GM23338 (cell line): ENCODE measurements around the gene FAM53B. TPM values are rescaled to one million over a fixed set of nuclear protein-coding genes. Genes with fewer than 3 reads are reported as not detected.

Experiments used
- ATAC-seq: fragments of 200-7000 bp; cut with Tn5 transposase; 3 replicates; pipeline ENCODE4 v1.9.1; 2020
- DNase-seq: peaks from one replicate; pipeline ENCODE4 v3.0.0-alpha.2; 2015; ENCODE audit warnings: low spot score
- H2AFZ ChIP-seq: fragments of 200-600 bp; sonication (generic); 2 replicates; pipeline ENCODE4 v1.8.0; 2016; ENCODE audit warnings: antibody characterized with exemption, mild to moderate bottlenecking, moderate library complexity
- H3F3A ChIP-seq: fragments of 200-600 bp; sonication (generic); replicated peaks from 2 replicates; pipeline ENCODE4 v1.8.0; 2017; ENCODE audit warnings: antibody characterized with exemption, mixed run types, low read depth
- H3K27ac ChIP-seq: fragments of 200-600 bp; sonication (generic); 2 replicates; pipeline ENCODE4 v1.6.1; 2016; ENCODE audit warnings: low read depth
- H3K27me3 ChIP-seq: fragments of 200-600 bp; sonication (generic); 2 replicates; pipeline ENCODE4 v1.8.0; 2016; ENCODE audit warnings: mild to moderate bottlenecking, mixed run types, moderate library complexity; ENCODE audit not compliant: insufficient read depth
- H3K36me3 ChIP-seq: fragments of 200-600 bp; sonication (generic); 2 replicates; pipeline ENCODE4 v1.8.0; 2016; ENCODE audit warnings: mild to moderate bottlenecking; ENCODE audit not compliant: insufficient read depth
- H3K4me1 ChIP-seq: fragments of 200-600 bp; sonication (generic); 2 replicates; pipeline ENCODE4 v1.8.0; 2016; ENCODE audit warnings: mild to moderate bottlenecking, moderate library complexity; ENCODE audit not compliant: insufficient read depth
- H3K4me2 ChIP-seq: fragments of 200-600 bp; sonication (generic); 2 replicates; pipeline ENCODE4 v1.7.1; 2017; ENCODE audit warnings: mixed run types
- H3K4me3 ChIP-seq: fragments of 200-600 bp; sonication (generic); 2 replicates; pipeline ENCODE4 v1.6.1; 2016; ENCODE audit warnings: mixed run types
- H3K79me2 ChIP-seq: fragments of 200-600 bp; sonication (generic); replicated peaks from 2 replicates; pipeline ENCODE4 v1.8.0; 2017; ENCODE audit warnings: mild to moderate bottlenecking; ENCODE audit not compliant: insufficient read depth
- H3K9me2 ChIP-seq: fragments of 200-600 bp; sonication (generic); 2 replicates; pipeline ENCODE4 v1.8.0; 2017; ENCODE audit not compliant: insufficient read depth
- H4K20me1 ChIP-seq: fragments of 200-600 bp; sonication (generic); replicated peaks from 2 replicates; pipeline ENCODE4 v1.8.0; 2017; ENCODE audit warnings: mild to moderate bottlenecking; ENCODE audit not compliant: insufficient read depth
- H3K27ac Mint-ChIP-seq: 2 replicates; pipeline ENCODE4 v1.8.0; 2020; ENCODE audit warnings: inconsistent platforms, mild to moderate bottlenecking, moderate library complexity, mixed read lengths
- H3K27me3 Mint-ChIP-seq: 3 replicates; pipeline ENCODE4 v1.8.0; 2022; ENCODE audit warnings: low read depth, mild to moderate bottlenecking, moderate library complexity, mixed read lengths, inconsistent platforms; ENCODE audit not compliant: insufficient read depth, poor library complexity
- H3K36me3 Mint-ChIP-seq: 3 replicates; pipeline ENCODE4 v1.8.0; 2021; ENCODE audit warnings: low read depth, mild to moderate bottlenecking, inconsistent platforms, moderate library complexity, mixed read lengths
- H3K4me1 Mint-ChIP-seq: 3 replicates; pipeline ENCODE4 v1.8.0; 2020; ENCODE audit warnings: mild to moderate bottlenecking, inconsistent platforms, mixed read lengths
- H3K4me3 Mint-ChIP-seq: 3 replicates; pipeline ENCODE4 v1.8.0; 2021; ENCODE audit warnings: moderate library complexity, mild to moderate bottlenecking, inconsistent platforms, mixed read lengths
- H3K9me3 Mint-ChIP-seq: 3 replicates; pipeline ENCODE4 v1.8.0; 2020; ENCODE audit warnings: moderate library complexity, mild to moderate bottlenecking, inconsistent platforms, mixed read lengths
- CREB1 ChIP-seq: fragments of 250-450 bp; sonication (Bioruptor Pico); IDR thresholded peaks from 2 replicates; pipeline ENCODE4 v1.5.0; 2020; ENCODE audit warnings: low read depth, mild to moderate bottlenecking, moderate library complexity
- EZH2 ChIP-seq: fragments of 200-600 bp; sonication (generic); IDR thresholded peaks from one replicate; pipeline ENCODE4 v1.8.0; 2017; ENCODE audit warnings: antibody characterized with exemption, mild to moderate bottlenecking, low read depth; ENCODE audit not compliant: unreplicated experiment
- EZH2phosphoT487 ChIP-seq: fragments of 200-600 bp; sonication (generic); IDR thresholded peaks from one replicate; pipeline ENCODE4 v1.8.1; 2018; ENCODE audit warnings: antibody characterized with exemption; ENCODE audit not compliant: unreplicated experiment
- JUNB ChIP-seq: IDR thresholded peaks from one replicate; pipeline ENCODE4 v1.6.1; 2016; ENCODE audit warnings: antibody characterized with exemption; ENCODE audit not compliant: unreplicated experiment
- NANOG ChIP-seq: IDR thresholded peaks from 2 replicates; pipeline ENCODE4 v1.6.1; 2016; ENCODE audit warnings: antibody characterized with exemption, borderline replicate concordance
- POLR2AphosphoS5 ChIP-seq: IDR thresholded peaks from 2 replicates; pipeline ENCODE4 v1.6.1; 2016; ENCODE audit warnings: antibody characterized with exemption, low read depth
- REST ChIP-seq: IDR thresholded peaks from one replicate; pipeline ENCODE4 v1.6.1; 2018; ENCODE audit warnings: antibody characterized with exemption; ENCODE audit not compliant: unreplicated experiment
- STAT1 ChIP-seq: IDR thresholded peaks from one replicate; pipeline ENCODE4 v1.6.1; 2016; ENCODE audit warnings: antibody characterized with exemption; ENCODE audit not compliant: unreplicated experiment
- ZNF114 ChIP-seq: fragments of 250-450 bp; sonication (Bioruptor Pico); IDR thresholded peaks from 2 replicates; pipeline ENCODE4 v1.5.0; 2020; ENCODE audit warnings: mild to moderate bottlenecking, moderate library complexity
- ZNF331 ChIP-seq: fragments of 250-450 bp; sonication (Bioruptor Pico); IDR thresholded peaks from 2 replicates; pipeline ENCODE4 v1.5.0; 2020; ENCODE audit warnings: low read depth, mild to moderate bottlenecking, moderate library complexity
- polyA plus RNA-seq: library from polyadenylated mRNA; unstranded; fragments of >200 nt; fragmentation: Nextera tagmentation; extraction: Ambion mirVana; gene quantifications from 2 replicates; pipeline ENCODE4 v1.2.1, GENCODE V29; 2016
- total RNA-seq: library from RNA; depleted of rRNA; stranded (reverse); fragments of >200 nt; shearing (Covaris generic); gene quantifications from 2 replicates; pipeline ENCODE4 v1.2.3, GENCODE V29; 2014
- TF ChIP-seq, protein P1 (sequence below), 2 experiments: fragments of 200-600 bp in 1 of 2; sonication (generic) in 1 of 2; conservative IDR thresholded peaks; 2 replicates each; pipeline versions ENCODE4 v1.5.1 to v1.6.1; 2016 to 2017; ENCODE audit warnings: antibody characterized with exemption in 2 of 2, low read depth in 2 of 2, mild to moderate bottlenecking in 2 of 2, moderate library complexity in 1 of 2
- TF ChIP-seq, protein P2 (sequence below): IDR thresholded peaks from 2 replicates; pipeline ENCODE4 v1.6.1; 2016; ENCODE audit warnings: antibody characterized with exemption

FAM53B gene
- total and polyA plus RNA-seq, 2 experiments from 2014 or later = 3.0 to 20.3 TPM

GRCh38 chr10:124606822-124607221 lies 137.4 kb downstream of the FAM53B start:
- H2AFZ ChIP-seq = no peak overlapping the region
- H3K36me3 Mint-ChIP-seq = no peaks in the 10 kb centered on the region
- H3K4me3 Mint-ChIP-seq = no peak overlapping the region
- no peak for TF ChIP-seq STAT1
- no peak for TF ChIP-seq EZH2phosphoT487
- TF ChIP-seq, protein P1, sequence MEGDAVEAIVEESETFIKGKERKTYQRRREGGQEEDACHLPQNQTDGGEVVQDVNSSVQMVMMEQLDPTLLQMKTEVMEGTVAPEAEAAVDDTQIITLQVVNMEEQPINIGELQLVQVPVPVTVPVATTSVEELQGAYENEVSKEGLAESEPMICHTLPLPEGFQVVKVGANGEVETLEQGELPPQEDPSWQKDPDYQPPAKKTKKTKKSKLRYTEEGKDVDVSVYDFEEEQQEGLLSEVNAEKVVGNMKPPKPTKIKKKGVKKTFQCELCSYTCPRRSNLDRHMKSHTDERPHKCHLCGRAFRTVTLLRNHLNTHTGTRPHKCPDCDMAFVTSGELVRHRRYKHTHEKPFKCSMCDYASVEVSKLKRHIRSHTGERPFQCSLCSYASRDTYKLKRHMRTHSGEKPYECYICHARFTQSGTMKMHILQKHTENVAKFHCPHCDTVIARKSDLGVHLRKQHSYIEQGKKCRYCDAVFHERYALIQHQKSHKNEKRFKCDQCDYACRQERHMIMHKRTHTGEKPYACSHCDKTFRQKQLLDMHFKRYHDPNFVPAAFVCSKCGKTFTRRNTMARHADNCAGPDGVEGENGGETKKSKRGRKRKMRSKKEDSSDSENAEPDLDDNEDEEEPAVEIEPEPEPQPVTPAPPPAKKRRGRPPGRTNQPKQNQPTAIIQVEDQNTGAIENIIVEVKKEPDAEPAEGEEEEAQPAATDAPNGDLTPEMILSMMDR (conservative IDR thresholded peaks at IDR 0.05; ENCODE audit: low read depth in 2 of 2) = no peak
- no peak for TF ChIP-seq REST
- no peak for TF ChIP-seq NANOG
- H3K4me3 ChIP-seq = no peak overlapping the region
- no peaks in the 10 kb centered on the region for H3K9me2 ChIP-seq
- no peaks in the 10 kb centered on the region for H3F3A ChIP-seq
- 0 out of 3 replicates have a peak, but pooled peaks cover 3% of the 10 kb centered on the region for H3K4me1 Mint-ChIP-seq
- H3K36me3 ChIP-seq = no peaks in the 10 kb centered on the region
- H3K4me1 ChIP-seq = no peaks in the 10 kb centered on the region
- no peaks in the 10 kb centered on the region for H3K9me3 Mint-ChIP-seq
- ATAC-seq = no peak
- H3K4me2 ChIP-seq = no peak overlapping the region
- H3K27me3 ChIP-seq = no peaks in the 10 kb centered on the region
- H3K27ac ChIP-seq = no peak overlapping the region
- peaks cover 11% of the 10 kb centered on the region for H3K27me3 Mint-ChIP-seq
- no peak for DNase-seq
- no peaks in the 10 kb centered on the region for H4K20me1 ChIP-seq
- H3K79me2 ChIP-seq = no peaks in the 10 kb centered on the region
- H3K27ac Mint-ChIP-seq = peak overlapping the region; percentile 56; the same call in 1 of the 2 replicates

- Histone ChIP-seq H3K9me2 (no peaks in the 10 kb centered on the region), H3K27me3 (no peaks in the 10 kb centered on the region), H3K36me3 (no peaks in the 10 kb centered on the region), H3K4me1 (no peaks in the 10 kb centered on the region), H4K20me1 (no peaks in the 10 kb centered on the region), H2AFZ (no peak overlapping the region), H3K4me3 (no peak overlapping the region), H3F3A (no peaks in the 10 kb centered on the region), H3K4me2 (no peak overlapping the region), H3K79me2 (no peaks in the 10 kb centered on the region), H3K27ac (no peak overlapping the region)
- H3K27ac Mint-ChIP-seq = no peak overlapping the region
- H3K36me3 Mint-ChIP-seq = no peaks in the 10 kb centered on the region
- DNase-seq = no peak
- no peaks in the 10 kb centered on the region for H3K9me3 Mint-ChIP-seq
- ATAC-seq = no peak
- H3K4me3 Mint-ChIP-seq = no peak overlapping the region
- 0 out of 3 replicates have a peak, but pooled peaks cover 3% of the 10 kb centered on the region for H3K4me1 Mint-ChIP-seq
- peaks cover 11% of the 10 kb centered on the region for H3K27me3 Mint-ChIP-seq
- TF ChIP-seq REST (no peak), ZNF331 (CRISPR knock-in tag) (no peak), JUNB (no peak), ZNF114 (CRISPR knock-in tag) (no peak), CREB1 (CRISPR knock-in tag) (no peak), EZH2 (no peak), POLR2AphosphoS5 (no peak)
- TF ChIP-seq, protein P2, sequence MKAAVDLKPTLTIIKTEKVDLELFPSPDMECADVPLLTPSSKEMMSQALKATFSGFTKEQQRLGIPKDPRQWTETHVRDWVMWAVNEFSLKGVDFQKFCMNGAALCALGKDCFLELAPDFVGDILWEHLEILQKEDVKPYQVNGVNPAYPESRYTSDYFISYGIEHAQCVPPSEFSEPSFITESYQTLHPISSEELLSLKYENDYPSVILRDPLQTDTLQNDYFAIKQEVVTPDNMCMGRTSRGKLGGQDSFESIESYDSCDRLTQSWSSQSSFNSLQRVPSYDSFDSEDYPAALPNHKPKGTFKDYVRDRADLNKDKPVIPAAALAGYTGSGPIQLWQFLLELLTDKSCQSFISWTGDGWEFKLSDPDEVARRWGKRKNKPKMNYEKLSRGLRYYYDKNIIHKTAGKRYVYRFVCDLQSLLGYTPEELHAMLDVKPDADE = no peak
These were observed 138.0 kb downstream of the FAM53B start for GRCh38 chr10:124605856-124606812.
